Medulla oblongata (tissue), 1 donor: ENCODE data around the gene WFS1.

Experiments
- DNase-seq: peaks from one replicate; pipeline ENCODE4 v3.0.0-alpha.2; 2015; ENCODE audit errors: extremely low spot score

The WFS1 gene

DNA sequence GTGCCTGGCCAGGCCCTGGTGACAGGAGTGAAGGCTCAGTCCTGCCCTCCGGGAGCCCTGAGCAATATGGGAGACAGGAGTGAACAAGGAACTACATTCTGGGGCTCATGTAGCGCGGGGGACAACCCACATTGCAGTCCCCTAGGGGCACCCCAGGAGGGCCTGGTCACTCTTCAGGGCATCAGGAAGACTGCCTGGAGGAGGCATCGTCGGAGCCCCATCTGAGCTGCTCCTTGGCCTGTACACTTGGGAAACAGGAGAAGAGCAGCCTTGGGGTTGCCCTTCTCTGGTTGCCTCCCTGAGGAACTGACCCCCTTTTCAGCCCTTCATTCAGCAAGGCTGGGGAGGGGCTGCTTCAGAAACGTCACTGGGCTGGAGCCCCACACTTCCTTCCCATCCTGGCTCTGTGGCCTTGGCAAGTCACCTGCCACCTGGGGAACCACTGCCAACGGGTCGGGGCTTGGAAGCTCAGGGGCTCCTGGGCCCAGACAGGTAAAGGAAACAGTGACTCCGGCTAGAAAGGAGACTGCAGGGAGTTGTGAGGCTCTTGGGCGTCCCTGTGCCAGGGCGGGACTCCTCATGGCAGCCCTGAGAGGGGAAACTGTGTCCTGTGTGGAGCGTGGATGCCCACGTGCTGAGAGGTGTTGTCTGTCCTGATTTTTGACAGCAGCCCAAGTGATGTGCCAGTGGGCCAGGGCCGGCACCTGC, 10.1 kb downstream of the WFS1 start:
- DNase-seq = no peak

- DNase-seq = no peak
These were observed 10.8 kb downstream of the WFS1 start for GRCh38 chr4:6280365-6280996.

GRCh38 chr4:6281436-6282313, 12.0 kb downstream of the WFS1 start:
- DNase-seq = peak; percentile 64

DNA sequence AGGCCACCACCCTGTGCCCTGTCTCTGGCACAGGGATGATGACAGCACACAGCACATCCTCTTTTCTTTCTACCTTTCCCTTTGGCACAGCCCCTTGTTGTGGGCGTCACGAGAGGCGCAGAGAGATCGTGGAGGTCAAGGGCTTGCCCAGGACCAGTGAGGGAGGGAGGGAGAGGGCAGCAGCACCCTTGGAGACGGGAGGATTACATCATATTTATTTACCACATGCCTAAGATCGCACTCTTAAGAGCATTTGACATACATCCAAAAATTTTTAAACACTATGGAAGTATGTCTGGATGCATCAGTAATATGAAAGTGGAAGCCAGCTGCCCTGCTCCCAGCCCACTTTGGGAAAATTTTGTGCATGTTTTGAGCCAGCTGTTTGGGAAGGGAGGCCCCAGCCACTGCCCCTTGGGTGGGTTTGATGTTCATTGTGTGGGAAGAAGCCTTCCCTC, 12.7 kb downstream of the WFS1 start:
- no peak for DNase-seq

DNA sequence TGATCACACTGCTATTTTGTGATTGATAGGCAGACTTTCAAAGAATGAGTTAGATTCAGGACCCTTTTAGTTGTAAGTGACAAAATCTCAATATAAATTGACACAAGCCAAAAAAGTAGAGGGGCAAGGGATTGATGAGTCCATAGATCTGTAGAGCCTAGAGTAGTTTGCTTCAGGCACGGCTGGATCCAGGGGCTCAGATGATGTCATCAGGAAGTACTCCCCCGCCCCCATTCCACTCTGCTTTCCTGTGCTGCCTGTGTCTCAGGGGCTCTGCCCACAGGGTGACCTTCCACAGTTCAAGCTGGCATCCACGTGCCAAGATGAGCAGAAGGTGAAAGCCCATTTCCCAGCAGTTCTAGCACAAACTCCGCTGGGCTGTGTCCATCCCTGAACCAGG, 13.6 kb downstream of the WFS1 start:
- DNase-seq = no peak

GRCh38 chr4:6287017-6287788, 17.6 kb downstream of the WFS1 start:
- DNase-seq = no peak

DNA sequence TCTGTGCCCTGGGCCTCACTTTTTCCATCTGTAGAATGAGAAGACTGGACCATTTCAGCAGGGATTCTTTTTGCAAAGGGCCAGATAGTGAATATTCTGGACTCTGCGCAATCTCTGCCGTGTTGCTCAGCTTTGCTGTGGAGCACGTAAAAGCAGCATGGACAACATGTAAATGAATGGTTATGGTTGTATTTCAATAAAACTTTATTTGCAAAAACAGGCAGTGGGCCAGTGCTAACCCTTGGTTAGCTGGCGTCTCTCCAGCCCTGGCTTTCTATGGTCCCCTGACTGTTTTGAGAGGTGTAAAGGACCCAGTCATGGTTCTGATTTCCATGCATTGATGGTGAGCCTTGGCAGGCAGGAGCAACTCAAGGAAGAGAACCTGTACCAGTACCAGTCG, 18.7 kb downstream of the WFS1 start:
- no peak for DNase-seq

DNA sequence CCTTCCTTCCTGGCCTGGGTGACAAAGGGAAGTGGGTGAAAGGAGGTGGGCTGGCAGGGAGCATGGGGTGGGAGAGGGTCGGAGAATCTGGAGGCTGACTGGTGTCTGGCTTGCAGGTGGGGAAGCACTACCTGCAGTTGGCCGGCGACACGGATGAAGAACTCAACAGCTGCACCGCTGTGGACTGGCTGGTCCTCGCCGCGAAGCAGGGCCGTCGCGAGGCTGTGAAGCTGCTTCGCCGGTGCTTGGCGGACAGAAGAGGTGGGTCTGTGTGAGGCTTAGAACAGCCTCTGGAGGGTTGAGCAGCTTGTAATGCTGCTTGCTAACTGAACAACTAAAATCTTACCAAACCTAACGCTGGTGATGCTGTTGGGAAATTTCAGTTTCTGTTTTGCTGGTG, 19.2 kb downstream of the WFS1 start:
- DNase-seq = no peak

DNA sequence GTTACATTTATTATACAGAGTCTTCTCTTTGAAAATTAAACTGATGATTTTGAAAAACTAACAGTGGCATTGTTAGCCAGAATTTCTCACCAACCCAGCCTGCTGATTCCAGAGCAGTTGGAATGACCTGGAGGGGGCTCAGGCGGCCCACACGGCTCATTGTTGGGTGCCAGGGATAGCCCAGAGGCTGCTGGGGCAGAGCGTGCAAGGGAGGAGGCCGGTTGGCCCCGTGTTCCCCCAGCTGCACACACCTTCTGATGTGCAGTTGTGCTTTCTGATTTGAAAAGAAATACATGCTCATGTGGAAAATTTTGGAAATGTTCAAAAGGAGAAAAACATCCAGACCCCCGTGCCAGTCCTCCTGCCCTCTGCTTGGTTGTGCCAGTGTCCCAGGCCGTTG, 20.6 kb downstream of the WFS1 start:
- DNase-seq = no peak

DNA sequence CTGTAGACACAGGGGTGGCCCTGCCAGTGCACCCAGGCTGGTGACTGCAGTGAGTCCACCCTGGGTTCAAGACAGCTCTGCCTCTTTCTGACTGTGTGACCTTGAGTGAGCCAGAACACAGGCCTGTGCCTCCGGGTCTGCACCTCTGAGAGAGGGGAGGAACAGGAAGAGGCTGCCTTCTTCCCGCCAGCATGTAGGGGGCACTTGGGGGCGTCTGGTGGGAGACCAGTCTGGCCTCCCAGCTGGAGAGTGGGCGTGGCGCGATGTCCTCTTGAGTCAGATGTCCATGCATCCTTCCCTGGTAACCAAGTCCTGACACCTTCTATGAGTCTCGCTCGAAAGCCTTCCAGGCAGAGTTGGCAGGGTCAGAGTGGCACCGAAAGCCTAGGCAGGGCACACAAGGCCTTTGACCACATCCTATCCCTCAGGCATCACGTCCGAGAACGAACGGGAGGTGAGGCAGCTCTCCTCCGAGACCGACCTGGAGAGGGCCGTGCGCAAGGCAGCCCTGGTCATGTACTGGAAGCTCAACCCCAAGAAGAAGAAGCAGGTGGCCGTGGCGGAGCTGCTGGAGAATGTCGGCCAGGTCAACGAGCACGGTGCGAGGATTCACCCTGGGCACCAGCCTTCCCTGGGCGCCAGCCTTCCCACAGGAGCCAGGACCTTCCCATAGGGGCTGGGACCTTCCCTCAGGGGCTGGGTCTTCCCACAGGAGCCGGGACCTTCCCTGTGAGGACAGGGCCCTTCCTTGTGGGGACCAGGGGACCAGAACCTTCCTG, 21.3 kb downstream of the WFS1 start:
- no peak for DNase-seq

GRCh38 chr4:6291784-6292297, 22.2 kb downstream of the WFS1 start:
- DNase-seq = no peak

- no peak for DNase-seq
These were observed 22.9 kb downstream of the WFS1 start for GRCh38 chr4:6292376-6293096.

DNA sequence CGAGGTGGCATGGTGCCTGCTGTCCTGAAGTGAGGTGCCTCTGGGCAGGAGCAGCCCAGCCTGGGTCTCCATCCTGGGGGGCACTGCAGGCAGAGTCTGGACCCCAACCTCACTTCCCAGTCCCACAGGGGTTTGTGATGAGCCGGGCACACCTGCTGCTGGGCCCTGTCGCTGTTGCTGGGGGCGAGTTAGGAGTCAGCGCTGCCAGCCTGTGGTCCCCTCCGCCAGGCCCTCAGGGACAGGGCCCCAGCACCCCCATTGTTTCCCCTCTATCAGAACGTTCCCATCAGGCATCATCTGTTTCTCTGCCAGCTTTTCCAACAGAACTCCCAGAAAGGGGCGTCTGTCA, 23.4 kb downstream of the WFS1 start:
- no peak for DNase-seq

- DNase-seq = no peak
These were observed 24.0 kb downstream of the WFS1 start for GRCh38 chr4:6293661-6294060.

DNA sequence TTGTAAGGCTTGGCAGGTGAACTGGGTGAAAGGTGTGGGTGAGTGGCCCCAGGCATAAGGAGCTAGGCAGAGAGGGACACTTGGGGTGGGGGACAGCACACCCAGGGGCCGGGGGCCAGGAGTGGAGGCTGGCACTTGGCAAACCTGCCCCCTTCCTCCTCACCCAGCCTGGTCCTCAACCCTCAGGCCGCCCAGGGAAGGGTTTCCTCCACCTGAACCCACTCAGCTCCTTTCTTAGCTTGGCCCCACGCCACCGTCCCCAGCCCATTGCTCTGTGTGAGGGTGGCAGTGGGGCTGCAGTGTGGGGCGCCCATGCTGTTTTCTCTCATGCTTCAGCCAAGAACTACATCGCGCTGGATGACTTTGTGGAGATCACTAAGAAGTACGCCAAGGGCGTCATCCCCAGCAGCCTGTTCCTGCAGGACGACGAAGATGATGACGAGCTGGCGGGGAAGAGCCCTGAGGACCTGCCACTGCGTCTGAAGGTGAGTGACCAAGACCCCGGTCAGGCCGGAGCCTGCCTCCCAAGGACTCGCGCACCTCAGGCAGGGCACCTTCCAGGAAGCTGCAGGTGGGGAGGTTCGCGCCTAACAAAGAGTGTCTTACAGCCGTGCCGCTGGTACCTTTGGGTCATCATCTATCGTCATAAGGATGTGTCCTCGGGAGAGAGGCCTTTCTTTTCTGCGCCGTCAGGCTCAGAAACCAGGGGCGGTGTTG, 25.2 kb downstream of the WFS1 start:
- DNase-seq = no peak

- DNase-seq = no peak
These were observed 25.8 kb downstream of the WFS1 start for GRCh38 chr4:6295495-6295894.

GRCh38 chr4:6296026-6296425, 26.4 kb downstream of the WFS1 start:
- no peak for DNase-seq

DNA sequence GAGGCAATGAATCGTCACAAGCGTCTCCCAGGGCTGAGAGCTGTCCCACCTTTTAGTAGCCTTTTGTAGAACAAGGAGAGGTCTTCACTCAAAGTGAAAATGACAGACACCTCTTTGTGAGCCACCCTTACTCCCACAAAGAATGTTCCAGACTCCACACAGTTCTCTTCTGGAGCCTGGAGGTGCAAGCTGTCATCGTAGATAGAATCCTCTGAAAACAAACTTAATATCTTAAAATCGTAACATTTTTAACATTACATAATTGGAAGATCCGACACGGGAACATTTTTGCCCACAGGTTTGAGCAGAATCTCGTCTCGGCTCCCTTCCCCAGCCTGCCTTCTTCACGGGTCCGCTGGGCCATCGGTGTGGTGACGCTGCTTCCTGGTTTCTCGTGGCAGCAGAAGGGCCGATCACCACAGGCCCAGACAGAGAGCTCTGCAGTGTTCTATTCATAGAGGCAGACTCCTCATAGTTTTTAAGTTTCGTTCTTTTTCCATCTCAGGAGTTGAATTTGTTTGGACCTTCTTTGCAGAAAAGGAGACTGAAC, 27.7 kb downstream of the WFS1 start:
- DNase-seq = no peak

GRCh38 chr4:6298035-6298434, 28.4 kb downstream of the WFS1 start:
- no peak for DNase-seq
